Thyroid gland (tissue), 4 donors: Measurements from ENCODE around the gene LIX1L.

Experiments used
- POLR2A ChIP-seq, 2 donors: fragments of 450-650 bp; IDR thresholded peaks; one replicate each; pipeline ENCODE4 v1.6.1; 2017; ENCODE audit warnings: antibody characterized with exemption in 2 of 2, mild to moderate bottlenecking in 2 of 2, moderate library complexity in 1 of 2
- TF ChIP-seq, protein P1 (sequence below), 6 experiments: fragments of 200-600 bp in 3 of 6; fragments of 450-650 bp in 3 of 6; sonication (generic) in 3 of 6; IDR thresholded peaks; one replicate each; pipeline ENCODE4 v1.5.1; 2016 to 2019; ENCODE audit warnings: antibody characterized with exemption in 6 of 6, mild to moderate bottlenecking in 2 of 6, inconsistent platforms in 1 of 6, moderate library complexity in 1 of 6

DNA sequence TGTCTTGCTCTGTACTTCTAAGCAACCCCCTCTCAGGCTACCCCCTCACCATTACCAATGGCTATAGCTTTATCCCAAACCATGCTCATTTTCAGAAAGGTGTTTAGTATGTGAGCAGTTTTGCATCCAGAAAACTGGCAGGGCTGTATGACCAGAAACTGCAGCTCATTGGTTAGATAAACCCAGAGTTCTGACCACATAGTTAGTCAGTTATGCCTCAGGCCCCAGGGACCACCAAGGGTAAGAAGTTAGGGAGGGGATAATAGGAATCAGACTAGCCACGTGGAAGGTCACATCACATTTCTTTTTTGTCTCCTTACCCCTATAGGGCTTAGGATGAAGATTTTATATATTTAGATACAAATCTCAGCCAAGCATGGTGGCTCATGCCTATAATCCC, 49.2 kb downstream of the LIX1L start:
- TF ChIP-seq, protein P1, sequence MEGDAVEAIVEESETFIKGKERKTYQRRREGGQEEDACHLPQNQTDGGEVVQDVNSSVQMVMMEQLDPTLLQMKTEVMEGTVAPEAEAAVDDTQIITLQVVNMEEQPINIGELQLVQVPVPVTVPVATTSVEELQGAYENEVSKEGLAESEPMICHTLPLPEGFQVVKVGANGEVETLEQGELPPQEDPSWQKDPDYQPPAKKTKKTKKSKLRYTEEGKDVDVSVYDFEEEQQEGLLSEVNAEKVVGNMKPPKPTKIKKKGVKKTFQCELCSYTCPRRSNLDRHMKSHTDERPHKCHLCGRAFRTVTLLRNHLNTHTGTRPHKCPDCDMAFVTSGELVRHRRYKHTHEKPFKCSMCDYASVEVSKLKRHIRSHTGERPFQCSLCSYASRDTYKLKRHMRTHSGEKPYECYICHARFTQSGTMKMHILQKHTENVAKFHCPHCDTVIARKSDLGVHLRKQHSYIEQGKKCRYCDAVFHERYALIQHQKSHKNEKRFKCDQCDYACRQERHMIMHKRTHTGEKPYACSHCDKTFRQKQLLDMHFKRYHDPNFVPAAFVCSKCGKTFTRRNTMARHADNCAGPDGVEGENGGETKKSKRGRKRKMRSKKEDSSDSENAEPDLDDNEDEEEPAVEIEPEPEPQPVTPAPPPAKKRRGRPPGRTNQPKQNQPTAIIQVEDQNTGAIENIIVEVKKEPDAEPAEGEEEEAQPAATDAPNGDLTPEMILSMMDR (IDR thresholded peaks at IDR 0.05), result no peak
- no peak for TF ChIP-seq POLR2A (IDR thresholded peaks at IDR 0.05)
